Measurements from ENCODE around the gene PTPN3.

DNA sequence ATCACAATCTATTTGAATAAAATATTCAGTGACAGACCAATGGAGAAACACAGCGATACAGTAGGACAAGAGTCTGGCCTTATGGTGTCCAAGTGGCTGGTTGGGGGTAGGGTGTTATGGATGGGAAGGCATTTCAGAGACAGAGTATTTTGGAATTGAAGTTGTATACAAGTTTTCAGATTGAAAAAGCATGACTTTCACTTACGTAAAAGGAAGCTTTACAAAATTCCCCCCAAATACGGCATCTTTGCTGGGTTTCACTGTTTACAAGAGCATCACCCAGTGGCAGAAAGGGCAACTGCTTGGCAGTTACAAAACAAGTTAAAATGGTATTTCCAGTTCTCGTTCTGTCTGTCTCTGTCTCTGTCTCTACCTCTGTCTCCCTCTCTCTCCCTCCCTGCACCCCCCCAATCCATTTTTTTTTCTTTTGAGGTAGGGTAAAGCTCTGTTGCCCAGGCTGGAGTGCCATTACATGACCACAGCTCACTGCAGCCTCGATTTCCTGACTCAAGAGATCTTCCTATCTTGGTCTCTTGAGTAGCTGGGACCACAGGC lies 86.2 kb downstream of the PTPN3 start:
- TF ChIP-seq EZH2 (IDR thresholded peaks at IDR 0.05; ENCODE audit: low read length, missing control alignments) = no peak
- TF ChIP-seq, protein P1, sequence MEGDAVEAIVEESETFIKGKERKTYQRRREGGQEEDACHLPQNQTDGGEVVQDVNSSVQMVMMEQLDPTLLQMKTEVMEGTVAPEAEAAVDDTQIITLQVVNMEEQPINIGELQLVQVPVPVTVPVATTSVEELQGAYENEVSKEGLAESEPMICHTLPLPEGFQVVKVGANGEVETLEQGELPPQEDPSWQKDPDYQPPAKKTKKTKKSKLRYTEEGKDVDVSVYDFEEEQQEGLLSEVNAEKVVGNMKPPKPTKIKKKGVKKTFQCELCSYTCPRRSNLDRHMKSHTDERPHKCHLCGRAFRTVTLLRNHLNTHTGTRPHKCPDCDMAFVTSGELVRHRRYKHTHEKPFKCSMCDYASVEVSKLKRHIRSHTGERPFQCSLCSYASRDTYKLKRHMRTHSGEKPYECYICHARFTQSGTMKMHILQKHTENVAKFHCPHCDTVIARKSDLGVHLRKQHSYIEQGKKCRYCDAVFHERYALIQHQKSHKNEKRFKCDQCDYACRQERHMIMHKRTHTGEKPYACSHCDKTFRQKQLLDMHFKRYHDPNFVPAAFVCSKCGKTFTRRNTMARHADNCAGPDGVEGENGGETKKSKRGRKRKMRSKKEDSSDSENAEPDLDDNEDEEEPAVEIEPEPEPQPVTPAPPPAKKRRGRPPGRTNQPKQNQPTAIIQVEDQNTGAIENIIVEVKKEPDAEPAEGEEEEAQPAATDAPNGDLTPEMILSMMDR (conservative IDR thresholded peaks at IDR 0.05 in 1 of 2, IDR thresholded peaks at IDR 0.05 in 1 of 2; ENCODE audit: low read depth in 1 of 2, low read length in 2 of 2) = peak; percentile 93 to 97
